Right lobe of liver (tissue), 4 donors: Measurements from ENCODE around the gene RNF157.

Experiments used
- POLR2A ChIP-seq: fragments of 450-650 bp; IDR thresholded peaks from one replicate; pipeline ENCODE4 v1.6.1; 2017; ENCODE audit warnings: antibody characterized with exemption, mild to moderate bottlenecking
- TF ChIP-seq, protein P1 (sequence below), 4 donors: fragments of 200-600 bp in 3 of 4; fragments of 450-650 bp in 1 of 4; IDR thresholded peaks; one replicate each; pipeline versions ENCODE4 v1.5.1 to v1.8.0; 2016 to 2022; ENCODE audit warnings: antibody characterized with exemption in 4 of 4, mild to moderate bottlenecking in 2 of 4
- donor health status: DM: no; HTN: no; CAD: no.
- donor health status: DM: no; HTN: no; CAD: no.
- donor health status: DM: no; HTN: yes; CAD: no.

DNA sequence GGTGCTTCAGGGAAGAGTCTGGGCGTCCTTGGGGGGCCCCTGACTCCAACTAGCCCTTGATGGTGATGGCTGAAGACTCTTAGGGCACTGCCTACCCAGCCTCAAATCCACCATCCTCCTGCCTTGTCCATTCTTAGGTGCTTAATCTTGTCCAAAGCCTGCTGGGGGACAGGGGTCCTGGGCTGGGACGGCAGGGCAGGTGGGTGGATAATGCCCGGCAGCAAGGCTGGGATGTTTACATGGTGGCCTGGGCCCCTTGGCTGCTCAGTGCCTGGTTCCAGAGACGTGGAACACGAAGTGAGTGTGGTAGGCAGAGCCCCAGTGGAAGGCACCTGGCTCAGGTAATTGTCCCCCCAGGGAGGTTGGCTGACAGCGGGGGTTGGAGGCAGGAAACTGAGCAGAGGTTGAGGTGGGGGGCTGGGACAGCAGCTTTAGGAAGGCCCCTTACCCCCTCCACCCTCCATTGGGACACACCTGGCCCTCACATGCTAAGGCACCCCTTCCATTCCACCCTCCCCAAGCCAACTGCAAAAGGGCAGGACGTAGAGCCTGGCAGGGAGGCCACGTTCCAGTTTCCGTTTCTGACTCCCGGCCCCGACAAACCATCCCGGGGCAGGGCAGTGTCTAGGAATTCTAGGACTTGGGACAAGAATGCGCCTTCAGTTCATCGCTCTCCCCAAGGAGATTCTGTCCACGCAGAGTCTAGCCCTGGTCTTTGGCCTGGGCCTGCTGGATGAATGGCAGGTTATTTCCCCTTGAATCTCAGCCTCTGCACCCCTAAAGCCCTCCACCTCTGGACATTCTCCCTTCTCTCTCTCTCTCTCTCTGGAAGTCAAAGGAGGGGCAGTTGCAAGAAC, 101.2 kb downstream of the RNF157 start:
- TF ChIP-seq, protein P1, sequence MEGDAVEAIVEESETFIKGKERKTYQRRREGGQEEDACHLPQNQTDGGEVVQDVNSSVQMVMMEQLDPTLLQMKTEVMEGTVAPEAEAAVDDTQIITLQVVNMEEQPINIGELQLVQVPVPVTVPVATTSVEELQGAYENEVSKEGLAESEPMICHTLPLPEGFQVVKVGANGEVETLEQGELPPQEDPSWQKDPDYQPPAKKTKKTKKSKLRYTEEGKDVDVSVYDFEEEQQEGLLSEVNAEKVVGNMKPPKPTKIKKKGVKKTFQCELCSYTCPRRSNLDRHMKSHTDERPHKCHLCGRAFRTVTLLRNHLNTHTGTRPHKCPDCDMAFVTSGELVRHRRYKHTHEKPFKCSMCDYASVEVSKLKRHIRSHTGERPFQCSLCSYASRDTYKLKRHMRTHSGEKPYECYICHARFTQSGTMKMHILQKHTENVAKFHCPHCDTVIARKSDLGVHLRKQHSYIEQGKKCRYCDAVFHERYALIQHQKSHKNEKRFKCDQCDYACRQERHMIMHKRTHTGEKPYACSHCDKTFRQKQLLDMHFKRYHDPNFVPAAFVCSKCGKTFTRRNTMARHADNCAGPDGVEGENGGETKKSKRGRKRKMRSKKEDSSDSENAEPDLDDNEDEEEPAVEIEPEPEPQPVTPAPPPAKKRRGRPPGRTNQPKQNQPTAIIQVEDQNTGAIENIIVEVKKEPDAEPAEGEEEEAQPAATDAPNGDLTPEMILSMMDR (IDR thresholded peaks at IDR 0.05), result no peak
- no peak for TF ChIP-seq POLR2A
